ENCODE measurements around the gene CFAP299. TPM values are rescaled to one million over a fixed set of nuclear protein-coding genes. Genes with fewer than 3 reads are reported as not detected.

The CFAP299 gene
- total RNA-seq, 1 donor from 2014 or later = 5.1 TPM

GRCh38 chr4:80875642-80876041, 540.1 kb downstream of the CFAP299 start:
- no peaks in the 10 kb centered on the region for H3K36me3 ChIP-seq
- DNase-seq (no peak), ATAC-seq (no peak)
- H3K27me3 ChIP-seq (ENCODE audit: low read depth) = no peaks in the 10 kb centered on the region
- no peak for TF ChIP-seq CTCF (IDR thresholded peaks at IDR 0.05)
- H3K4me1 ChIP-seq = no peaks in the 10 kb centered on the region
- no peaks in the 10 kb centered on the region for H3K9me3 ChIP-seq
- intact Hi-C loops (cut with DNase I) = no loop called here
- no peak overlapping the region for H3K4me3 ChIP-seq
- no peak overlapping the region for H3K27ac ChIP-seq

GRCh38 chr4:80876810-80877209, 541.3 kb downstream of the CFAP299 start:
- DNase-seq (no peak), ATAC-seq (no peak)
- no peaks in the 10 kb centered on the region for H3K36me3 ChIP-seq
- TF ChIP-seq CTCF (IDR thresholded peaks at IDR 0.05) = no peak
- no peaks in the 10 kb centered on the region for H3K27me3 ChIP-seq (ENCODE audit: low read depth)
- no peak overlapping the region for H3K4me3 ChIP-seq
- no peak overlapping the region for H3K27ac ChIP-seq
- intact Hi-C loops (cut with DNase I) = no loop called here
- no peaks in the 10 kb centered on the region for H3K9me3 ChIP-seq
- H3K4me1 ChIP-seq = no peaks in the 10 kb centered on the region

GRCh38 chr4:80878218-80878617, 542.7 kb downstream of the CFAP299 start:
- Histone ChIP-seq H3K4me1 (no peaks in the 10 kb centered on the region), H3K36me3 (no peaks in the 10 kb centered on the region), H3K4me3 (no peak overlapping the region), H3K27ac (no peak overlapping the region), H3K27me3 (ENCODE audit: low read depth) (no peaks in the 10 kb centered on the region), H3K9me3 (no peaks in the 10 kb centered on the region)
- no peak for DNase-seq
- no peak for TF ChIP-seq CTCF (IDR thresholded peaks at IDR 0.05)
- intact Hi-C loops (cut with DNase I) = no loop called here
- no peak for ATAC-seq

- TF ChIP-seq CTCF (IDR thresholded peaks at IDR 0.05) = no peak
- Histone ChIP-seq H3K4me3 (no peak overlapping the region), H3K36me3 (no peaks in the 10 kb centered on the region), H3K9me3 (no peaks in the 10 kb centered on the region), H3K27ac (no peak overlapping the region), H3K4me1 (no peaks in the 10 kb centered on the region), H3K27me3 (ENCODE audit: low read depth) (no peaks in the 10 kb centered on the region)
- intact Hi-C loops (cut with DNase I) = no loop called here
- DNase-seq (no peak), ATAC-seq (no peak)
Observed at GRCh38 chr4:80897537-80898303, 562.2 kb downstream of the CFAP299 start.

GRCh38 chr4:80900908-80901307, 565.4 kb downstream of the CFAP299 start:
- no peak for TF ChIP-seq CTCF (IDR thresholded peaks at IDR 0.05)
- intact Hi-C loops (cut with DNase I) = no loop called here
- no peaks in the 10 kb centered on the region for H3K9me3 ChIP-seq
- DNase-seq (no peak), ATAC-seq (no peak)
- H3K4me3 ChIP-seq = no peak overlapping the region
- H3K4me1 ChIP-seq = no peaks in the 10 kb centered on the region
- no peaks in the 10 kb centered on the region for H3K27me3 ChIP-seq (ENCODE audit: low read depth)
- H3K27ac ChIP-seq = no peak overlapping the region
- no peaks in the 10 kb centered on the region for H3K36me3 ChIP-seq
